ENCODE results near the gene ELP4.

The ELP4 gene

GRCh38 chr11:31702966-31703365, 193.4 kb downstream of the ELP4 start:
- no peak for TF ChIP-seq POLR2AphosphoS5 (IDR thresholded peaks at IDR 0.05; ENCODE audit: low read depth, low read length)
- TF ChIP-seq TAF1 (IDR thresholded peaks at IDR 0.05; ENCODE audit: borderline replicate concordance, insufficient read depth, low read length): no peak
- no peak for TF ChIP-seq SIN3A (IDR thresholded peaks at IDR 0.05; ENCODE audit: borderline replicate concordance, insufficient read depth, low read length)
- TF ChIP-seq FOXP2 (optimal IDR thresholded peaks at IDR 0.05; ENCODE audit: borderline replicate concordance, extremely low read depth, extremely low read length, insufficient read depth): no peak
- no peak for TF ChIP-seq REST (IDR thresholded peaks at IDR 0.05; ENCODE audit: insufficient read depth in 1 of 2, low read depth in 2 of 2, low read length in 2 of 2)

GRCh38 chr11:31706357-31706756, 196.8 kb downstream of the ELP4 start:
- TF ChIP-seq SIN3A (IDR thresholded peaks at IDR 0.05; ENCODE audit: borderline replicate concordance, insufficient read depth, low read length): no peak
- TF ChIP-seq FOXP2 (optimal IDR thresholded peaks at IDR 0.05; ENCODE audit: borderline replicate concordance, extremely low read depth, extremely low read length, insufficient read depth): no peak
- no peak for TF ChIP-seq REST (IDR thresholded peaks at IDR 0.05; ENCODE audit: insufficient read depth in 1 of 2, low read depth in 2 of 2, low read length in 2 of 2)
- TF ChIP-seq TAF1 (IDR thresholded peaks at IDR 0.05; ENCODE audit: borderline replicate concordance, insufficient read depth, low read length): no peak
- no peak for TF ChIP-seq POLR2AphosphoS5 (IDR thresholded peaks at IDR 0.05; ENCODE audit: low read depth, low read length)

- TF ChIP-seq TAF1 (IDR thresholded peaks at IDR 0.05; ENCODE audit: borderline replicate concordance, insufficient read depth, low read length) (no peak), SIN3A (IDR thresholded peaks at IDR 0.05; ENCODE audit: borderline replicate concordance, insufficient read depth, low read length) (no peak), FOXP2 (optimal IDR thresholded peaks at IDR 0.05; ENCODE audit: borderline replicate concordance, extremely low read depth, extremely low read length, insufficient read depth) (no peak), REST (IDR thresholded peaks at IDR 0.05; ENCODE audit: insufficient read depth in 1 of 2, low read depth in 2 of 2, low read length in 2 of 2) (no peak), POLR2AphosphoS5 (IDR thresholded peaks at IDR 0.05; ENCODE audit: low read depth, low read length) (no peak)
These were observed 201.6 kb downstream of the ELP4 start for GRCh38 chr11:31711137-31711536.

GRCh38 chr11:31712851-31713250, 203.3 kb downstream of the ELP4 start:
- TF ChIP-seq REST (IDR thresholded peaks at IDR 0.05; ENCODE audit: insufficient read depth in 1 of 2, low read depth in 2 of 2, low read length in 2 of 2) (no peak), FOXP2 (optimal IDR thresholded peaks at IDR 0.05; ENCODE audit: borderline replicate concordance, extremely low read depth, extremely low read length, insufficient read depth) (no peak)

GRCh38 chr11:31714840-31715239, 205.3 kb downstream of the ELP4 start:
- no peak for TF ChIP-seq SIN3A (IDR thresholded peaks at IDR 0.05; ENCODE audit: borderline replicate concordance, insufficient read depth, low read length)
- no peak for TF ChIP-seq POLR2AphosphoS5 (IDR thresholded peaks at IDR 0.05; ENCODE audit: low read depth, low read length)
- no peak for TF ChIP-seq TAF1 (IDR thresholded peaks at IDR 0.05; ENCODE audit: borderline replicate concordance, insufficient read depth, low read length)
- TF ChIP-seq REST (IDR thresholded peaks at IDR 0.05; ENCODE audit: insufficient read depth in 1 of 2, low read depth in 2 of 2, low read length in 2 of 2): no peak
- TF ChIP-seq FOXP2 (optimal IDR thresholded peaks at IDR 0.05; ENCODE audit: borderline replicate concordance, extremely low read depth, extremely low read length, insufficient read depth): no peak
